Iris pigment epithelial cell (primary cell): ENCODE measurements around the gene ADGRL3.
"Not testable (repeated sequence)": the region's sequence is repeated elsewhere in the genome, so short reads cannot be mapped to it uniquely, and the experiment has no call there.

Experiments used
- DNase-seq: peaks from one replicate; pipeline ENCODE4 v3.0.0-alpha.2; 2011; ENCODE audit warnings: low read depth

ADGRL3 gene

DNA sequence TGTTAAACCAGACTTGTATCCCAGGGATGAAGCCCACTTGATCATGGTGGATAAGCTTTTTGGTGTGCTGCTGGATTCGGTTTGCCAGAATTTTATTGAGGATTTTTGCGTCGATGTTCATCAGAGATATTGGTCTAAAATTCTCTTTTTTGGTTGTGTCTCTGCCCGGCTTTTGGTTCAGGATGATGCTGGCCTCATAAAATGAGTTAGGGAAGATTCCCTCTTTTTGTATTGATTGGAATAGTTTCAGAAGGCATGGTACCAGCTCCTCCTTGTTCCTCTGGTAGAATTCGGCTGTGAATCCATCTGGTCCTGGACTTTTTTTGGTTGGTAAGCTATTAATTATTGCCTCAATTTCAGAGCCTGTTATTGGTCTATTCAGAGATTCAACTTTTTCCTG, 556.8 kb downstream of the ADGRL3 start:
- not testable (repeated sequence) for DNase-seq

DNA sequence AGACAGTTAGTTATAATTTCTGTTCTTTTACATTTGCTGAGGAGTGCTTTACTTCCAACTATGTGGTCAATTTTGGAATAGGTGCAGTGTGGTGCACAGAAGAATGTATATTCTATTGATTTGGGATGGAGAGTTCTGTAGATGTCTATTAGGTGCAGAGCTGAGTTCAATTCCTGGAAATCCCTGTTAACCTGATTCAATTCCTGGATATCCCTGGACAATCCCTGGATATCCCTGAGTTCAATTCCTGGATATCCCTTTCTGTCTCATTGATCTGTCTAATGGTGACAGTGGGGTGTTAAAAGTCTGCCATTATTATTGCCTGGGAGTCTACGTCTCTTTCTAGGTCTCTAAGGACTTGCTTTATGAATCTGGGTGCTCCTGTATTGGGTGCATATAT, 557.9 kb downstream of the ADGRL3 start:
- DNase-seq, result not testable (repeated sequence)

DNA sequence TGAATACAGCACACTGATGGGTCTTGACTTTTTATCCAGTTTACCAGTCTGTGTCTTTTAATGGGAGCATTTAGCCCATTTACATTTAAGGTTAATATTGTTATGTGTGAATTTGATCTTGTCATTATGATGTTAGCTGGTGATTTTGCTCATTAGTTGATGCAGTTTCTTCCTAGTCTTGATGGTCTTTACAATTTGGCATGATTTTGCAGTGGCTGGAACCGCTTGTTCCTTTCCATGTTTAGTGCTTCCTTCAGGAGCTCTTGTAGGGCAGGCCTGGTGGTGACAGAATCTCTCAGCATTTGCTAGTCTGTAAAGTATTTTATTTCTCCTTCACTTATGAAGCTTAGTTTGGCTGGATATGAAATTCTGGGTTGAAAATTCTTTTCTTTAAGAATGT, 558.5 kb downstream of the ADGRL3 start:
- DNase-seq, result not testable (repeated sequence)

DNA sequence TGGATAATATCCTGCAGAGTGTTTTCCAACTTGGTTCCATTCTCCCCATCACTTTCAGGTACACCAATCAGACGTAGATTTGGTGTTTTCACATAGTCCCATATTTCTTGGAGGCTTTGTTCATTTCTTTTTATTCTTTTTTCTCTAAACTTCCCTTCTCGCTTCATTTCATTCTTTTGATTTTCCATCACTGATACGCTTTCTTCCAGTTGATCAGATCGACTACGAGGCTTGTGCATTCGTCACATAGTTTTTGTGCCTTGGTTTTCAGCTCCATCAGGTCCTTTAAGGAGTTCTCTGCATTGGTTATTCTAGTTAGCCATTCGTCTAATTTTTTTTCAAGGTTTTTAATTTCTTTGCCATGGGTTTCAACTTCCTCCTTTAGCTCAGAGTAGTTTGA, 559.1 kb downstream of the ADGRL3 start:
- not testable (repeated sequence) for DNase-seq

DNA sequence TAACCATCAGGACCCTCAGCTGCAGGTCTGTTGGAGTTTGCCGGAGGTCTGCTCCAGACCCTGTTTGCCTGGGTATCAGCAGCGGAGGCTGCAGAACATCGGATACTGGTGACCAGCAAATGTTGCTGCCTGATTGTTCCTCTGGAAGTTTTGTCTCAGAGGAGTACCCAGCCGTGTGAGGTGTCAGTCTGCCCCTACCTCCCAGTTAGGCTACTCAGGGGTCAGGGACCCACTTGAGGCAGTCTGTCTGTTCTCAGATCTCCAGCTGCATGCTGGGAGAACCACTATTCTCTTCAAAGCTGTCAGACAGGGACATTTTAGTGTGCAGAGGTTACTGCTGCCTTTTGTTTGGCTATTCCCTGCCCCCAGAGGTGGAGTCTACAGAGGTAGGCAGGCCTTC, 559.8 kb downstream of the ADGRL3 start:
- DNase-seq, result not testable (repeated sequence)

DNA sequence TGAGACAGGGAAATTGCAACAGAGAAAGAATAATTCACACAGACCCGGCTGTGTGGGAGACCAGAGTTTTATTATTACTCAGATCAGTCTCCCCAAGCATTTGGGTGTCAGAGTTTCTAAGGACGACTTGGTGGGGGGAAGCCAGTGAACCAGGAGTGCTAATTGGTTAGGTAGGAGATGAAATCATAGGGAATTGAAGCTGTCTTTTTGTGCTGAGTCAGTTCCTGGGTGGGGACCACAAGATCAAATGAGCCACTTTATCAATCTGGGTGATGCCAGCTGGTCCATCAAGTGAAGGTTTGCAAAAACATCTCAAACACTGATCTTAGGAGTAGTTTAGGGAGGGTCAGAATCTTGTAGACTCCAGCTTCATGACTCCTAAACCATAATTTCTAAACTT, 560.7 kb downstream of the ADGRL3 start:
- no peak for DNase-seq

DNA sequence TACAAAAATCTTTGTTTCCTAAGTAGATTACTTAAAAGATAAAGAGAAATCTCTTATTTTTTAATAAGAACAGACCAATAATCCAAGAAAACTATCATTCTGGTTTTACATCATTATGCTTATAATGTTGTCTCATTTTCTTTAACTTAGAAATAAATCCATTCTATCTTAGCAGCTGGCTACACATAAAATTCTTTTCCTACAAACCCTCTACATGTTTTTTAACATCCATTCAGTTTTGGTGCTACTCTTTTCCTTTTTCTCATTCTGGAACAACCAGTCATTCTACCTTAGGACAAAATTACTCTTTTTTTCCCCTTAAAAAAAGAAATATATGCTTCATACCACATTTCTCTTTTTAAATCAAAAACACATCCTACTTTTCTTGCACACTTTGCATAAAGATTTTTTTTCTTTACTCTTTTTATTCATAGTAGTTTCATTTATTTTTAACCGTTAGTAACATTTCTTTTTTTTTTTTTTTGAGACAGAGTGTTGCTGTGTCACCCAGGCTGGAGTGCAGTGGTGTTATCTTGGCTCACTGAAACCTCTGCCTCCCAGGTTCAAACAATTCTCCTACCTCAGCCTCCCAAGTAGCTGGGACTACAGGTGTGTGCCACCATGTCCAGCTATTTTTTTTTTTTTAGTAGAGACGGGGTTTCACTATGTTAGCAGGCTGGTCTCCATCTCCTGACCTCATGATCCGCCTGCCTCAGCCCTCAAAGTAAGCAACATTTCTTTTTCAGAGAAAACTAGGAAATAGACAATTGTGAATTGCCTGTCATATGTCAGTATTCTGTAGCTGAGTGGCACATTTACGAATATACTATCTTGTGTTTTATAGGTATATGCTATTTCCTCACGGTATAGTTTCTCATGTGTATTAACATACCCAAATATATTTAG, 562.8 kb downstream of the ADGRL3 start:
- no peak for DNase-seq

DNA sequence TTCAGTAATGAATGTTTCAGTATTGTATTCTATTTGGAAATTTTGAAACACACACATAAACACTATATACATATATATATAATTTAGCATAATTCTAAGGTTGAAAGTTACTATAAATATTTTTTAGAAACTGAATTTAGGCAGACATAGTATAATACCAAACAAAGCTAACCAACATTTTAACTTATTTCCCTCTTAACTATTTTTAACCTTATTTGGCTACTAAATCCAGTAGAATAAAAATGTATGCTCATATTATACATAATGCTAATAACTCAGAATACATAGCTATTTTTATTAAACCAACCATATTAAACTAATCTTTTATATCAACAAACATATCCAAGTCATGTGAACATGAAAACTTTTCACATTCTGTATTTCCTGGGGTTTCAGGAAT, 563.6 kb downstream of the ADGRL3 start:
- no peak for DNase-seq

DNA sequence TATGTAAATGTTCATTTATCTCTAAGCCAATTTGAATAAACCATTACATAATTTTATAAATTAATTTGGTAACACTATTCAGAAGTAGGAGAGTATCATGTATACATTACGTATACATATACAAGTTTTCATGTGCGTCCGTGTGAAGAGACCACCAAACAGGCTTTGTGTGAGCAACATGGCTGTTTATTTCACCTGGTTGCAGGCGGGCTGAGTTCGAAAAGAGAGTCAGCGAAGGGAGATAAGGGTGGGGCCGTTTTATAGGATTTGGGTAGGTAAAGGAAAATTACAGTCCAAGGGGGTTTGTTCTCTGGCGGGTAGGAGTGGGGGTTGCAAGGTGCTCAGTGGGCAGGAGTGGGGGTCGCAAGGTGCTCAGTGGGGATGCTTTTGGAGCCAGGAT, 564.0 kb downstream of the ADGRL3 start:
- DNase-seq, result not testable (repeated sequence)

DNA sequence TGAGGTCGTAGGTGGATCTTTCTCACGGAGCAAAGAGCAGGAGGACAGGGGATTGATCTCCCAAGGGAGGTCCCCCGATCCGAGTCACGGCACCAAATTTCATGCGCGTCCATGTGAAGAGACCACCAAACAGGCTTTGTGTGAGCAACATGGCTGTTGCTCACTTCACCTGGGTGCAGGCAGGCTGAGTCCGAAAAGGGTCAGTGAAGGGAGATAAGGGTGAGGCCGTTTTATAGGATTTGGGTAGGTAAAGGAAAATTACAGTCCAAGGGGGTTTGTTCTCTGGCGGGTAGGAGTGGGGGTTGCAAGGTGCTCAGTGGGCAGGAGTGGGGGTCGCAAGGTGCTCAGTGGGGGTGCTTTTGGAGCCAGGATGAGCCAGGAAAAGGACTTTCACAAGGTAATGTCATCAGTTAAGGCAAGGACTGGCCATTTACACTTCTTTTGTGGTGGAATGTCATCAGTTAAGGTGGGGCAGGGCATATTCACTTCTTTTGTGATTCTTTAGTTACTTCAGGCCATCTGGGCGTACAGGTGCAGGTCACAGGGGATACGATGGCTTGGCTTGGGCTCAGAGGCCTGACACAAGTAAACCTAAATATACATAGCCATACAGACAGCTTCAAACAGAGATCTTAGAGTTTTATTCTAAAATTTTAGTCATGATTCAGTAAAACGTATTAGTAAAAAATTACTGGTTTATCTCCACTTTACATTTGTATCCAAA, 569.5 kb downstream of the ADGRL3 start:
- DNase-seq, result not testable (repeated sequence)

DNA sequence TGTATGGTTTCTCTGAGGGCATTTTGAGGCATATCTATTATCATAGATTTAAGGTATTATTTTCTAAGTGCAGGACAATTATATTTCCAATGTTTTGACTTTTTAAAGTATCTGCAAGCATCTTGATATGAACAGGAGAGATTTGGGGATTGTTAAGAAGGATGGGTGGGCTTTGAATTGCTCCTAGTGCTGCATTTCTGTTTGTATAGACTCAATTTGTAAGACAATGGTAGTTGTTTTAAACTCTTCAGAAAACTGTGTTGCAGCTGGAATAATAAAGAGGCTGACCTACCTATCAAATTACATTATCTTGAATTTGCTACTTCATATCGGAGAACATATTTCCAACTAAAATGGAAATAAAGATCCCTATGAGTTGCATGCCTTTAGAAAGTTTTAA, 570.3 kb downstream of the ADGRL3 start:
- DNase-seq, result no peak

DNA sequence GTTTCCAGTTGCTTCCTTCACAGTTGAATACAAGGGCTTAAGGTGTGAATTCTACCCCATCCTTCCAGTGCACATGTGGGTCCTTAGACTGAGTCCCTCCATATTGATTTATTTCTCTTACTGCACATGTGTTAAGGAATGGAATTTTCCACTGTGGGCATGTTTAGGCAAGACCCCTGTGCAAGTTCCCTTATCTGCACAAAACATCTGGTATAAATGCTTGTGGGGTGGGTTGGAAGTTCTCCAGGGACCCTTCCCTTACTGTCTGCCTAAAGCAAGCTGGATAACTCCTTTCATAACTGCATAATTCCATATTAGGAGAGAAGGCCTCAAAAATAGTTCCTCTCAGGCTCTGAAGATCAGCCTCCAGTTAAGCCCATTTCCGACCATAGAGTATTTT, 570.9 kb downstream of the ADGRL3 start:
- DNase-seq, result no peak

DNA sequence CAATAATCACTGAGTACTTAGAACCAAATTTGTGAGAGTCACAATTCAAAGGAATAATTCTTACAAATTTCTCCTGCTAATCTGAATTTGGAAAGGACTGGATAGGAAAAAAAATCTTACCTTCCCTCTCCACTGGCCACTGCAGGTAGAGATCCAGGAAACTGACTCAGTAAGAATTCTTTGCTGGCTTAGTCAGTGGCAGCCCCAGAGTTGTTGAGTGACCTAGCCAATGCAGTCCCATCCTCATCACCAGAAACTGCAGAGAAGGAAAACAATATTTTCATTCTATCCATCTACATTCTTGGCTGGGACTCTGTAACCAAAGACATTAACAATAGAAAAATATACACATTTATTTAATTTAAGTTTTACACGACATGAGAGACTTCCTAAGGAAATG, 572.0 kb downstream of the ADGRL3 start:
- peak; percentile 2 for DNase-seq

DNA sequence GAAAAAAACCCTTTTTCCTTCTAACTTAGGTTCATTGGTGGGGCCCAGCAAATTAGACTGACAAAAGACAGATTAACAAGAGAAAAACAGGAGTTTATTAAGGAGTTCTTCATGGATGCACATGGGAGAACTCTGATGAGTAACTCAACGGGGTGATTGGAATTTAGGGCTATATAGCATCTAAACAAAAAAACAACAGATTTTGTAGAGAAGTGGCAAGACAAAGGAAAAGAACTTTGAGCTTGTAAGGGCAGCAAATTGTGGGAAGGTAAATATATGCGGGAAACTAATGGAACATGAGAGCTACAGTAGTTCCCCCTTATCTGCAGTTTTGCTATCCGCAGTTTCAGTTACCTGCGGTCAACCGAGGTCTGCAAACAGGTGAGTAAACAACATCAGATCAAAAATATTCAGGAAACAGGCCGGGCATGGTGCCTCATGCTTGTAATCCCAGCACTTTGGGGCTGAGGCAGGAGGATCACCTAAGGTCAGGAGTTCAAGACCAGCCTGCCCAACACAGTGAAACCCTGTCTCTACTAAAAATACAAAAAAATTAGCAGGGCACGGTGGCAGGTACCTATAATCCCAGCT, 573.6 kb downstream of the ADGRL3 start:
- DNase-seq, result no peak

DNA sequence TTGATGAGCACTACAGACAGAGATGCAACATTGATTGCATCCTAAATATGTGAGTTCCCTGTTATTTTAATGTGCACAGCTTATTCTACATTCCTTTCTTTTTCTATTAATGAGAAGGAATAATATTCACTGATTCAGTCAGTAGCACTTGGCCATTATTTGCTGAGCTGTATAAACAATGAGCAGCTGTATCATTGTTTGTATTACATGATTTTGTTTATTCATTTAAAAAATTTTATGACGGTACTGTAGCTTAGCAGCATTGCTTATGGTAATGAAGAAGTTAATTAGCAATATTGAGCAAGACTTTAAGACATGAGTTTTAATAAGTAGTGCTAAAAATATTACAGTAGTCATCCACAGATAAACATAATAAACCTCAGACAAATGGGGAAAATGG, 582.0 kb downstream of the ADGRL3 start:
- DNase-seq, result no peak

DNA sequence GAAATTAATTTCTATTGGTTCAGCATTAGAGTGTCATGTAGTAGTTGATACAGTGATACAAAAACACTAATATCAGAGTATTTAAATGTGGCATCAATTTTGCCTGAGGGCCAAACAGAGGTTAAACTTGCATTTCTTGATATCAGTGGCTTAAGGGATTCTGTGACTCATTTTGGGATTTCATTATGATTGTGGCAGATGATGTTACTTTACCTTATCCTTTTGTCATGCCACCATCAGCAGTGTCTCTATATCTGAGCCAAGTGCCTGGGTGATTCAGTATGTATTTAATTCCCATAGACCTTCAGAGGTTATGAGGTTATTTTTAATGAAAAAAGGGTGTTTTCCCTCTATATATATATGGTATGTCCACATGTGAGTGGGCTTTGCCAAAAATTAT, 582.9 kb downstream of the ADGRL3 start:
- DNase-seq, result no peak

DNA sequence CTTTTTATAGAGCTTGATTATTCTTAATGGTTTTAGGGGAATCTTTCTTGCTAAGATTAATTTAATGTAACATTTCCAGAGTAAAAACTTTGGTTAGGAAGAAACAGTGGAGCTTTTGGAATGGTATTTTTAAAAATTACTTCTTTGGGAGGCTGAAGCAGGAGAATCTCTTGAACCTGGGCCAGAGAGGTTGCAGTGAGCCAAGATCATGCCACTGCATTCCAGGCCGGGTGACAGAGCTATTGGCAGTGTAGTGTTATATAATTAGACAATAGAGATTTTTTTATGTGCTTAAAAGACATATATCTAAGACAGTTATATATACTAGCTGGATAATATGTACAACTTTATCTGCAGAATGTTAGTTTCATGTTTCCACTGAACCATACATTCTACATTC, 585.6 kb downstream of the ADGRL3 start:
- no peak for DNase-seq

DNA sequence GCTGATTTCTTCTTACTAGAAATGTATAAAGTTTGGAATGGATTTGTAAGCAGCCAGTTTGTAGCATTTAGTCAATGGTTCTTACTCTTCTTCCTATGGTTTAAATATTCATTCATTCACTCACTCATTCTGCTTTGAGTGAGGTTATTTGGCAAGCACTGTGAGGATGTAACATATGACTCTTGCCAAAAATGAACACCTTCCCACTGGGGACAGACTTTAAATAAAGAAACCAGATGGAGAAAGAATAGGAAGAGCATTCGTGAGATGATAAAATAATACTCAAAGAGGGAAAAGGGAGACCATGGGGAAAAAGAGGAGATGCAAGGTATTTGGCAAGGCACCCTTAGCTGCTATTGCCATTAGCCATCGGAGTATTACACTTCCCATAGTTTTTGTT, 586.1 kb downstream of the ADGRL3 start:
- DNase-seq, result no peak

DNA sequence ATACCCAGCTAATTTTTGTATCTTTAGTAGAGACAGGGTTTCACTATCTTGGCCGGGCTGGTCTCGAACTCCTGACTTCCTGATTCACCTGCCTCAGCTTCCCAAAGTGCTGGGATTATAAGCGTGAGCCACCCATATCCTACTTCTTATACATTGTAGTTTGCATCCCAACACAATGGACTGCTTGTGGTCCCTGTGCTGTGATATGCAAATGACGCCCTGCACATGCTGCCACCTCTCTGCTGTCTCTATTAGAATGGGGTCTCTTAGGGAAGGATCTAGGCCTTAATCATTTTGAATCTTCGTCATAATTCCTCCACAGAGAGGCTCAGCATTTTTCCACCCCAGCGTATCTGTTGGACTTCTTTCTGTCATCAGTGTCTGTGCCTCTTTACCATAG, 595.9 kb downstream of the ADGRL3 start:
- DNase-seq, result no peak

DNA sequence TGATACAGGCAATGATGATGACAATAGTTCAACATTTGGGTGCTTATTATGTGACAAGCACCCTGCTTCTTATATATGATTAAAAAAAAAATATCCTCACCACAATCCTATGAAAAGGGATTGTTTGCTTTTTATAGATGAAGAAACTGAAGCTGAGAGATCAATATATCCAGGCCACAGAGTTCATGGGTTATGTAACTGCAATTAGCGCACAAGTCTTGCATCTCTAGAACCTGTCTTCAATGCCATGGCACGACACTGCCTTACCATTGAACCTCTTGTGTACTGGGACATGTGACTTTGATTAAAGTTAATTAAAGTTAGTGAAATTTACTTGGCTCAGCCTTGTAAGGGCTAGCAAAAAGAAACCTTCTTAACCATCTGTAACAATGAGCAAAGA, 599.7 kb downstream of the ADGRL3 start:
- no peak for DNase-seq

DNA sequence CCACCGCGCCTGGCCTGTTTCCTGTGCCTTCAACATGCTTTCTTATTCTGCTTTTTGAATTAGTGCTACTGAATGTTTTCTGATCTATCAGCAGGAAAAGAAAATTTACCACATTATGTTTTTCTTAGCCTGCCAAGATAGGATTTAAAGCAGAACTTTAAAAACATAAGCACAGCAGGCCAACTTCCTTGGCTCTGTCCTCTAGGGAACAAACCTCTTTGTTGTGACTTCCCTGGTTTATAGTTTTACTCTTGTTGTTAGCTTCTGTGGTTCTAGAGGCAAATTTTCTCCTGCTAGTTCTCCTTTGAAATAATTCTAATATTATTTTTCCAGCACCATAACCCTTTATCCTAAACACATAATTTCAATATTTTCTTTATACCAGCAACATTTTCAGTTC, 605.1 kb downstream of the ADGRL3 start:
- DNase-seq, result no peak

DNA sequence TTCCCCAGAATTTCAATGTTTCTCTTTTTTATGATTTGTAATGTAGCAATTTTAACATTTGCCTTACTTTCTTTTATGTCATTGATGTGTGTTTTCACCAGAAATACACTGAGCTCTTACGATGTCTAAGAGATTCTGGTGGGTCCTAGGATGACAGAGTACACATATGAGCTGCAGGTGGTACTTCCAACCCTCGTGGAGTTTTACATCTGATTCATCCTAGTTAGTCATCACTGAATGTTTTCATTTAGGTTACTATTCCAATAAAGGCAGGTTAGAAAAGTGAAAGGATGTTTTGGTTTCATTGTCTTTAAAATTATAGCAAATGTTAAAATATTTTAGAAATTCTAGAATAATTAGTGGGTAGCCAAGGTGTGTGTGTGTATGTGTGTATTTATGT, 605.9 kb downstream of the ADGRL3 start:
- peak; percentile 2 for DNase-seq

DNA sequence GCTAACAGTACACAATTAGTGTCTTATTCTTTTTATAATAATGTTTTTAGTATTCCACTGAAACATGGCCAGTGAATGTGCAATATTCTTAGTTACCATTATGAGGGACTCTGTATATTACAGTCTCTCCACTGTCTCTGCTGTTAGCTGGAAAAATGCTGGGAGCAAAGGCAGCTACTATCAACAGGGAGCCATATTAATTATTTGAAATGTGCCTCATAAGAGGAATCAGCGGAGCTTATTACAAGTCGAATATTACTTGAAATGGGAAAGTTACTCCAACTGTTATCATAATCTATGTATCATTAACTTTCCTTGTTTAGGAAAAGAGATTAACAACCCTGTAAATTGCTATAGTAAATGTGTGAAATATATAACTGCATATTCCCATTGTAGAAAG, 612.0 kb downstream of the ADGRL3 start:
- no peak for DNase-seq
